Upper lobe of left lung (tissue), 4 donors: Measurements from ENCODE around the gene PTPRD.

Source experiments
- CTCF ChIP-seq, 6 experiments: fragments of 450-650 bp in 4 of 6; fragments of 200-600 bp in 2 of 6; sonication (generic) in 2 of 6; IDR thresholded peaks; one replicate each; pipeline ENCODE4 v1.5.1; 2016 to 2019; ENCODE audit warnings: antibody characterized with exemption in 6 of 6
- EP300 ChIP-seq, 4 donors: sonication (generic); formaldehyde crosslinking; IDR thresholded peaks; one replicate each; pipeline ENCODE4 v1.5.1; 2017; ENCODE audit warnings: antibody characterized with exemption in 4 of 4, control low read depth in 2 of 4
- POLR2A ChIP-seq, 4 donors: fragments of 450-650 bp; IDR thresholded peaks; one replicate each; pipeline ENCODE4 v1.5.1; 2016 to 2017; ENCODE audit warnings: antibody characterized with exemption in 4 of 4, mild to moderate bottlenecking in 2 of 4

GRCh38 chr9:8486095-8486494 lies 2126.7 kb downstream of the PTPRD start:
- no peak for TF ChIP-seq CTCF (IDR thresholded peaks at IDR 0.05)
- no peak for TF ChIP-seq POLR2A (IDR thresholded peaks at IDR 0.05)
- TF ChIP-seq EP300 (IDR thresholded peaks at IDR 0.05): no peak
